GM23338 (cell line): ENCODE data around the gene USPL1. TPM values are rescaled to one million over a fixed set of nuclear protein-coding genes. Genes with fewer than 3 reads are reported as not detected.

Experiments used
- ATAC-seq: fragments of 200-7000 bp; cut with Tn5 transposase; 3 replicates; pipeline ENCODE4 v1.9.1; 2020
- DNase-seq: peaks from one replicate; pipeline ENCODE4 v3.0.0-alpha.2; 2015; ENCODE audit warnings: low spot score
- H2AFZ ChIP-seq: fragments of 200-600 bp; sonication (generic); 2 replicates; pipeline ENCODE4 v1.8.0; 2016; ENCODE audit warnings: antibody characterized with exemption, mild to moderate bottlenecking, moderate library complexity
- H3F3A ChIP-seq: fragments of 200-600 bp; sonication (generic); replicated peaks from 2 replicates; pipeline ENCODE4 v1.8.0; 2017; ENCODE audit warnings: antibody characterized with exemption, mixed run types, low read depth
- H3K27ac ChIP-seq: fragments of 200-600 bp; sonication (generic); 2 replicates; pipeline ENCODE4 v1.6.1; 2016; ENCODE audit warnings: low read depth
- H3K27me3 ChIP-seq: fragments of 200-600 bp; sonication (generic); 2 replicates; pipeline ENCODE4 v1.8.0; 2016; ENCODE audit warnings: mild to moderate bottlenecking, mixed run types, moderate library complexity; ENCODE audit not compliant: insufficient read depth
- H3K36me3 ChIP-seq: fragments of 200-600 bp; sonication (generic); 2 replicates; pipeline ENCODE4 v1.8.0; 2016; ENCODE audit warnings: mild to moderate bottlenecking; ENCODE audit not compliant: insufficient read depth
- H3K4me1 ChIP-seq: fragments of 200-600 bp; sonication (generic); 2 replicates; pipeline ENCODE4 v1.8.0; 2016; ENCODE audit warnings: mild to moderate bottlenecking, moderate library complexity; ENCODE audit not compliant: insufficient read depth
- H3K4me2 ChIP-seq: fragments of 200-600 bp; sonication (generic); 2 replicates; pipeline ENCODE4 v1.7.1; 2017; ENCODE audit warnings: mixed run types
- H3K4me3 ChIP-seq: fragments of 200-600 bp; sonication (generic); 2 replicates; pipeline ENCODE4 v1.6.1; 2016; ENCODE audit warnings: mixed run types
- H3K79me2 ChIP-seq: fragments of 200-600 bp; sonication (generic); replicated peaks from 2 replicates; pipeline ENCODE4 v1.8.0; 2017; ENCODE audit warnings: mild to moderate bottlenecking; ENCODE audit not compliant: insufficient read depth
- H3K9me2 ChIP-seq: fragments of 200-600 bp; sonication (generic); 2 replicates; pipeline ENCODE4 v1.8.0; 2017; ENCODE audit not compliant: insufficient read depth
- H4K20me1 ChIP-seq: fragments of 200-600 bp; sonication (generic); replicated peaks from 2 replicates; pipeline ENCODE4 v1.8.0; 2017; ENCODE audit warnings: mild to moderate bottlenecking; ENCODE audit not compliant: insufficient read depth
- H3K27ac Mint-ChIP-seq: 2 replicates; pipeline ENCODE4 v1.8.0; 2020; ENCODE audit warnings: inconsistent platforms, mild to moderate bottlenecking, moderate library complexity, mixed read lengths
- H3K27me3 Mint-ChIP-seq: 3 replicates; pipeline ENCODE4 v1.8.0; 2022; ENCODE audit warnings: low read depth, mild to moderate bottlenecking, moderate library complexity, mixed read lengths, inconsistent platforms; ENCODE audit not compliant: insufficient read depth, poor library complexity
- H3K36me3 Mint-ChIP-seq: 3 replicates; pipeline ENCODE4 v1.8.0; 2021; ENCODE audit warnings: low read depth, mild to moderate bottlenecking, inconsistent platforms, moderate library complexity, mixed read lengths
- H3K4me1 Mint-ChIP-seq: 3 replicates; pipeline ENCODE4 v1.8.0; 2020; ENCODE audit warnings: mild to moderate bottlenecking, inconsistent platforms, mixed read lengths
- H3K4me3 Mint-ChIP-seq: 3 replicates; pipeline ENCODE4 v1.8.0; 2021; ENCODE audit warnings: moderate library complexity, mild to moderate bottlenecking, inconsistent platforms, mixed read lengths
- H3K9me3 Mint-ChIP-seq: 3 replicates; pipeline ENCODE4 v1.8.0; 2020; ENCODE audit warnings: moderate library complexity, mild to moderate bottlenecking, inconsistent platforms, mixed read lengths
- EZH2phosphoT487 ChIP-seq: fragments of 200-600 bp; sonication (generic); IDR thresholded peaks from one replicate; pipeline ENCODE4 v1.8.1; 2018; ENCODE audit warnings: antibody characterized with exemption; ENCODE audit not compliant: unreplicated experiment
- NANOG ChIP-seq: IDR thresholded peaks from 2 replicates; pipeline ENCODE4 v1.6.1; 2016; ENCODE audit warnings: antibody characterized with exemption, borderline replicate concordance
- POLR2AphosphoS5 ChIP-seq: IDR thresholded peaks from 2 replicates; pipeline ENCODE4 v1.6.1; 2016; ENCODE audit warnings: antibody characterized with exemption, low read depth
- STAT1 ChIP-seq: IDR thresholded peaks from one replicate; pipeline ENCODE4 v1.6.1; 2016; ENCODE audit warnings: antibody characterized with exemption; ENCODE audit not compliant: unreplicated experiment
- ZNF114 ChIP-seq: fragments of 250-450 bp; sonication (Bioruptor Pico); IDR thresholded peaks from 2 replicates; pipeline ENCODE4 v1.5.0; 2020; ENCODE audit warnings: mild to moderate bottlenecking, moderate library complexity
- polyA plus RNA-seq: library from polyadenylated mRNA; unstranded; fragments of >200 nt; fragmentation: Nextera tagmentation; extraction: Ambion mirVana; gene quantifications from 2 replicates; pipeline ENCODE4 v1.2.1, GENCODE V29; 2016
- total RNA-seq: library from RNA; depleted of rRNA; stranded (reverse); fragments of >200 nt; shearing (Covaris generic); gene quantifications from 2 replicates; pipeline ENCODE4 v1.2.3, GENCODE V29; 2014
- TF ChIP-seq, protein P1 (sequence below): fragments of 250-450 bp; sonication (Bioruptor Pico); IDR thresholded peaks from 2 replicates; pipeline ENCODE4 v1.5.0; 2020; ENCODE audit warnings: mild to moderate bottlenecking, moderate library complexity
- TF ChIP-seq, protein P2 (sequence below), 2 experiments: fragments of 200-600 bp in 1 of 2; sonication (generic) in 1 of 2; conservative IDR thresholded peaks; 2 replicates each; pipeline versions ENCODE4 v1.5.1 to v1.6.1; 2016 to 2017; ENCODE audit warnings: antibody characterized with exemption in 2 of 2, low read depth in 2 of 2, mild to moderate bottlenecking in 2 of 2, moderate library complexity in 1 of 2
- TF ChIP-seq, protein P3 (sequence below): IDR thresholded peaks from 2 replicates; pipeline ENCODE4 v1.6.1; 2016; ENCODE audit warnings: antibody characterized with exemption

Gene USPL1
- total and polyA plus RNA-seq, 2 experiments from 2014 or later, result 12.4 to 24.1 TPM

DNA sequence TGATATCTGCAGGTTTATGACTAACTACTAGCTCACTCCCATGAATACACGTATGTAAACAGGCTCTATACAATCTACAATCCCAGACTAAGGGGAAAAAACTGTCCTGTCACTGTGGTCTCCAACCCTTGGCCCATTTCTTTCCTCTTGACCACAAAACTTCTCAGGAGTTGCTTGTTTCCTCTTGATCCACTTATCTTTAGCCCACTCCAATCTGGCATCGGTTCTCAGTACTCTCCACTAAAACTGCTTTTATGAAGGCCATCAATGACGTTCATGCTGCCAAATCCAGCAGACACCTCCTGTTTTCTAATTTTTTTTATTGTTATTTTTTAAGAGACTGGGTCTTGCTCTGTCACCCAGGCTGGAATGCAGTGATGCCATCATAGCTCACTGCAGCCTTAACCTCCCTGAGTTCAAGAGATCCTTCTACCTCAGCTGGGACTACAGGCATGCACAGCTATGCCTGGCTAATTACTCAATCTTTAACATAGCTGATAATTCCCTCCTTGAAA lies 31.9 kb upstream of the USPL1 start (continued):
- TF ChIP-seq, protein P1, sequence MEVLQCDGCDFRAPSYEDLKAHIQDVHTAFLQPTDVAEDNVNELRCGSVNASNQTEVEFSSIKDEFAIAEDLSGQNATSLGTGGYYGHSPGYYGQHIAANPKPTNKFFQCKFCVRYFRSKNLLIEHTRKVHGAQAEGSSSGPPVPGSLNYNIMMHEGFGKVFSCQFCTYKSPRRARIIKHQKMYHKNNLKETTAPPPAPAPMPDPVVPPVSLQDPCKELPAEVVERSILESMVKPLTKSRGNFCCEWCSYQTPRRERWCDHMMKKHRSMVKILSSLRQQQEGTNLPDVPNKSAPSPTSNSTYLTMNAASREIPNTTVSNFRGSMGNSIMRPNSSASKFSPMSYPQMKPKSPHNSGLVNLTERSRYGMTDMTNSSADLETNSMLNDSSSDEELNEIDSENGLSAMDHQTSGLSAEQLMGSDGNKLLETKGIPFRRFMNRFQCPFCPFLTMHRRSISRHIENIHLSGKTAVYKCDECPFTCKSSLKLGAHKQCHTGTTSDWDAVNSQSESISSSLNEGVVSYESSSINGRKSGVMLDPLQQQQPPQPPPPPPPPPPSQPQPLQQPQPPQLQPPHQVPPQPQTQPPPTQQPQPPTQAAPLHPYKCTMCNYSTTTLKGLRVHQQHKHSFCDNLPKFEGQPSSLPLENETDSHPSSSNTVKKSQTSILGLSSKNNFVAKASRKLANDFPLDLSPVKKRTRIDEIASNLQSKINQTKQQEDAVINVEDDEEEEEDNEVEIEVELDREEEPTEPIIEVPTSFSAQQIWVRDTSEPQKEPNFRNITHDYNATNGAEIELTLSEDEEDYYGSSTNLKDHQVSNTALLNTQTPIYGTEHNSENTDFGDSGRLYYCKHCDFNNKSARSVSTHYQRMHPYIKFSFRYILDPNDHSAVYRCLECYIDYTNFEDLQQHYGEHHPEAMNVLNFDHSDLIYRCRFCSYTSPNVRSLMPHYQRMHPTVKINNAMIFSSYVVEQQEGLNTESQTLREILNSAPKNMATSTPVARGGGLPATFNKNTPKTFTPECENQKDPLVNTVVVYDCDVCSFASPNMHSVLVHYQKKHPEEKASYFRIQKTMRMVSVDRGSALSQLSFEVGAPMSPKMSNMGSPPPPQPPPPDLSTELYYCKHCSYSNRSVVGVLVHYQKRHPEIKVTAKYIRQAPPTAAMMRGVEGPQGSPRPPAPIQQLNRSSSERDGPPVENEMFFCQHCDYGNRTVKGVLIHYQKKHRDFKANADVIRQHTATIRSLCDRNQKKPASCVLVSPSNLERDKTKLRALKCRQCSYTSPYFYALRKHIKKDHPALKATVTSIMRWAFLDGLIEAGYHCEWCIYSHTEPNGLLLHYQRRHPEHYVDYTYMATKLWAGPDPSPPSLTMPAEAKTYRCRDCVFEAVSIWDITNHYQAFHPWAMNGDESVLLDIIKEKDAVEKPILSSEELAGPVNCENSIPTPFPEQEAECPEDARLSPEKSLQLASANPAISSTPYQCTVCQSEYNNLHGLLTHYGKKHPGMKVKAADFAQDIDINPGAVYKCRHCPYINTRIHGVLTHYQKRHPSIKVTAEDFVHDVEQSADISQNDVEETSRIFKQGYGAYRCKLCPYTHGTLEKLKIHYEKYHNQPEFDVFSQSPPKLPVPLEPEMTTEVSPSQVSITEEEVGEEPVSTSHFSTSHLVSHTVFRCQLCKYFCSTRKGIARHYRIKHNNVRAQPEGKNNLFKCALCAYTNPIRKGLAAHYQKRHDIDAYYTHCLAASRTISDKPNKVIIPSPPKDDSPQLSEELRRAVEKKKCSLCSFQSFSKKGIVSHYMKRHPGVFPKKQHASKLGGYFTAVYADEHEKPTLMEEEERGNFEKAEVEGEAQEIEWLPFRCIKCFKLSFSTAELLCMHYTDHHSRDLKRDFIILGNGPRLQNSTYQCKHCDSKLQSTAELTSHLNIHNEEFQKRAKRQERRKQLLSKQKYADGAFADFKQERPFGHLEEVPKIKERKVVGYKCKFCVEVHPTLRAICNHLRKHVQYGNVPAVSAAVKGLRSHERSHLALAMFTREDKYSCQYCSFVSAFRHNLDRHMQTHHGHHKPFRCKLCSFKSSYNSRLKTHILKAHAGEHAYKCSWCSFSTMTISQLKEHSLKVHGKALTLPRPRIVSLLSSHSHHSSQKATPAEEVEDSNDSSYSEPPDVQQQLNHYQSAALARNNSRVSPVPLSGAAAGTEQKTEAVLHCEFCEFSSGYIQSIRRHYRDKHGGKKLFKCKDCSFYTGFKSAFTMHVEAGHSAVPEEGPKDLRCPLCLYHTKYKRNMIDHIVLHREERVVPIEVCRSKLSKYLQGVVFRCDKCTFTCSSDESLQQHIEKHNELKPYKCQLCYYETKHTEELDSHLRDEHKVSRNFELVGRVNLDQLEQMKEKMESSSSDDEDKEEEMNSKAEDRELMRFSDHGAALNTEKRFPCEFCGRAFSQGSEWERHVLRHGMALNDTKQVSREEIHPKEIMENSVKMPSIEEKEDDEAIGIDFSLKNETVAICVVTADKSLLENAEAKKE, result no peak
- TF ChIP-seq POLR2AphosphoS5, result no peak
- TF ChIP-seq, protein P2, sequence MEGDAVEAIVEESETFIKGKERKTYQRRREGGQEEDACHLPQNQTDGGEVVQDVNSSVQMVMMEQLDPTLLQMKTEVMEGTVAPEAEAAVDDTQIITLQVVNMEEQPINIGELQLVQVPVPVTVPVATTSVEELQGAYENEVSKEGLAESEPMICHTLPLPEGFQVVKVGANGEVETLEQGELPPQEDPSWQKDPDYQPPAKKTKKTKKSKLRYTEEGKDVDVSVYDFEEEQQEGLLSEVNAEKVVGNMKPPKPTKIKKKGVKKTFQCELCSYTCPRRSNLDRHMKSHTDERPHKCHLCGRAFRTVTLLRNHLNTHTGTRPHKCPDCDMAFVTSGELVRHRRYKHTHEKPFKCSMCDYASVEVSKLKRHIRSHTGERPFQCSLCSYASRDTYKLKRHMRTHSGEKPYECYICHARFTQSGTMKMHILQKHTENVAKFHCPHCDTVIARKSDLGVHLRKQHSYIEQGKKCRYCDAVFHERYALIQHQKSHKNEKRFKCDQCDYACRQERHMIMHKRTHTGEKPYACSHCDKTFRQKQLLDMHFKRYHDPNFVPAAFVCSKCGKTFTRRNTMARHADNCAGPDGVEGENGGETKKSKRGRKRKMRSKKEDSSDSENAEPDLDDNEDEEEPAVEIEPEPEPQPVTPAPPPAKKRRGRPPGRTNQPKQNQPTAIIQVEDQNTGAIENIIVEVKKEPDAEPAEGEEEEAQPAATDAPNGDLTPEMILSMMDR (conservative IDR thresholded peaks at IDR 0.05; ENCODE audit: low read depth in 2 of 2), result no peak
- no peak for TF ChIP-seq ZNF114
- TF ChIP-seq, protein P3, sequence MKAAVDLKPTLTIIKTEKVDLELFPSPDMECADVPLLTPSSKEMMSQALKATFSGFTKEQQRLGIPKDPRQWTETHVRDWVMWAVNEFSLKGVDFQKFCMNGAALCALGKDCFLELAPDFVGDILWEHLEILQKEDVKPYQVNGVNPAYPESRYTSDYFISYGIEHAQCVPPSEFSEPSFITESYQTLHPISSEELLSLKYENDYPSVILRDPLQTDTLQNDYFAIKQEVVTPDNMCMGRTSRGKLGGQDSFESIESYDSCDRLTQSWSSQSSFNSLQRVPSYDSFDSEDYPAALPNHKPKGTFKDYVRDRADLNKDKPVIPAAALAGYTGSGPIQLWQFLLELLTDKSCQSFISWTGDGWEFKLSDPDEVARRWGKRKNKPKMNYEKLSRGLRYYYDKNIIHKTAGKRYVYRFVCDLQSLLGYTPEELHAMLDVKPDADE, result no peak
- no peak for TF ChIP-seq NANOG
- TF ChIP-seq EZH2phosphoT487, result no peak

DNA sequence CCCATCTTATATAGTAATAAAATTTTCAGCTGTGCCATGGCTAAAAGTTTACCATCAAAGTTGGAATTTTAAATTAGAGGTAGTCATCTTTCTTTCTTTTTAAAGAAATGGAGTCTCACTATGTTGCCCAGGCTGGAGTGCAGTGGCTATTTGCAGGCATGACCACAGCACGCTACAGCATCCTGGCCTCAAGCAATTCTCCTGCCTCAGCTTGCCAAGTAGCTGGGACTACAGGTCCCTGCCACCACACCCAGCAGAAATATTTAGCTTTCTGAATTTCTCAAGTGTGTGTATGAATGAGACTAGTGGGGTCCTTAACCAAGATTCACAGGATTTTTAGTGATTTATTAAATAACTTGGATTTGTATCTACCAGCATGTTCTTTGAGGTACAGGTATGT lies 30.5 kb upstream of the USPL1 start:
- H3K27ac Mint-ChIP-seq, result no peak overlapping the region
- no peaks in the 10 kb centered on the region for H3K9me3 Mint-ChIP-seq
- Histone ChIP-seq H3K27ac (no peak overlapping the region), H3K79me2 (no peaks in the 10 kb centered on the region), H4K20me1 (no peaks in the 10 kb centered on the region), H3K4me1 (no peaks in the 10 kb centered on the region), H3K4me3 (no peak overlapping the region), H3K9me2 (no peaks in the 10 kb centered on the region), H3F3A (no peaks in the 10 kb centered on the region), H3K36me3 (no peaks in the 10 kb centered on the region), H3K4me2 (no peak overlapping the region), H3K27me3 (no peaks in the 10 kb centered on the region), H2AFZ (no peak overlapping the region)
- H3K36me3 Mint-ChIP-seq, result no peaks in the 10 kb centered on the region
- H3K4me1 Mint-ChIP-seq, result no peaks in the 10 kb centered on the region
- no peak for DNase-seq
- H3K4me3 Mint-ChIP-seq, result no peak overlapping the region
- no peaks in the 10 kb centered on the region for H3K27me3 Mint-ChIP-seq
- no peak for ATAC-seq
- no peak for TF ChIP-seq STAT1
